HG02588 (cell line): ENCODE results near the gene CCDC30.
"Not testable (repeated sequence)": the region's sequence is repeated elsewhere in the genome, so short reads cannot be mapped to it uniquely, and the experiment has no call there.

Experiments
- ATAC-seq: cut with Tn5 transposase; IDR thresholded peaks from one replicate; pipeline ENCODE4 v1.9.1; 2021; ENCODE audit warnings: mild to moderate bottlenecking, moderate library complexity; ENCODE audit not compliant: unreplicated experiment

Gene CCDC30

DNA sequence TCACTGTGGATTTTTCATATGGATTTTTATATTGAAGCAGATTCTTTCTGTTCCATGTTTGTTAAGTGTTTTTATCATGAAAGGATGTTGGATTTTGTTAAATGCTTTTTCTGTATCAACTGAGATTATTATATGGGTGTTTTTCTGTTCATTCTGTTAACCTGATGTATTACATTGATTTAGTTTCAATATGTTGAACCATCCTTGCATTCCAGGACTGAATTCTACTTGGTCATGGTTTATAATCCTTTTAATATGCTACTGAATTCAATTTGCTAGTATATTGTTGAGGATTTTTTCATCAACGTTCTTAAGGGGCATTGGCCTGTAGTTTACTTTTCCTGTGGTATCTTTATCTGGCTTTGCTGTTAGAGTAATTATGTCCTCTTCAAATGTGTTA, 55.8 kb downstream of the CCDC30 start:
- no peak for ATAC-seq

DNA sequence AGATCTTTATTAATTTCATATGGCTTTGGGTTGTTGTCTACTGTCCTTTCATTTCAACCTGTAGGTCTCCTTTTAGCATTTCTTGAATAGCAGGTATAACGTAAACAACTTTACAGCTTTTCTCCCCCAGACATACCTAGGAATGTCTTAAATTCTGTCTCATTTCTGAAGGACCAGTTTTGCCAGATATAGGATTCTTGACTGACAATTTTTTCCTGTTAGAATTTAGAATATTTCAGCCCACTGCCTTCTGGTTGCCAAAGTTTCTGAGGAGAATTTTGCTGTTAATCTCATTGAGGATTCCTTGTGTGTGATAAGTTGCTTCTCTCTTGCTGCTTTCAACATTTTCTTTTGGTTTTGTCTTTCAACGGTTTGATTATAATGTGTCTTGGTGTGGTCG, 60.1 kb downstream of the CCDC30 start:
- no peak for ATAC-seq

DNA sequence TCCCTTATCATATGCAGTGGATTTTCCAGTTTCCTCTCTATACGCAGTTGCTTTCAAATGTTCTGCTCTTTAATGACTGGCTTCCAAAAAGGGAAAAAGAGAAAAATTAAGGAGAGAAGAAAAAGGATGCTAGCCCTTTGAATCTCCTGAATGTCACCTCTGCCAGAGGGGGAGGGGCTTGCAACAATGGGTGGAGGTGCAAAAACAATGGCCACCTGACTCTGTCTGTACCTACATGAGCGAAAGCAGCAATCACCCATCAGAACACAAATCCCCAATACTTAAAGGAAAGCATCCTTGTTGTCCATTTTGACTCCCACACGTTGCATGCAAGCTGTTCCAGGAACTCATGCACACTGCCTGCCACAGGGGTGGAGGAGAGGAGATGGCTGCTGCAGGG, 61.2 kb downstream of the CCDC30 start:
- no peak for ATAC-seq

DNA sequence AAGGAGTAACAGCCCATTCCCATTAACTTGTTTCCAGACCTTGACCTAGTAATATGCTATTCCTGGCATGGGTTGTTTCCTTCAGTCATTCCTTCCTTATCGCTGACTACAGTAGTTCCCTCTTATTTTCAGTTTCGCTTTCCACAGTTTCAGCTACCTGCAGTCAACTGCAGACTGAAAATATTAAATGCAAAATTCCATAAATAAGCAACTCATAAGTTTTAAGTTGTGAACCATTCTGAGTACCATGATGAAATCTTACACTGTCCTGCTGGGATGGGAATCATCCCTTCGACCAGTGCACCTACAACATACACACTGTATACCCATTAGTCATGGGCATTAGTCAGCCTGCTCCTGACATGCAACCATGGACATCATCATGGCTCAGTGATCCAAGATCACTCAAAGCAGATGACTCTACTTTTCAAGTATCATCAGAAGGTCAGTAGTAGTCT, 66.7 kb downstream of the CCDC30 start:
- no peak for ATAC-seq

DNA sequence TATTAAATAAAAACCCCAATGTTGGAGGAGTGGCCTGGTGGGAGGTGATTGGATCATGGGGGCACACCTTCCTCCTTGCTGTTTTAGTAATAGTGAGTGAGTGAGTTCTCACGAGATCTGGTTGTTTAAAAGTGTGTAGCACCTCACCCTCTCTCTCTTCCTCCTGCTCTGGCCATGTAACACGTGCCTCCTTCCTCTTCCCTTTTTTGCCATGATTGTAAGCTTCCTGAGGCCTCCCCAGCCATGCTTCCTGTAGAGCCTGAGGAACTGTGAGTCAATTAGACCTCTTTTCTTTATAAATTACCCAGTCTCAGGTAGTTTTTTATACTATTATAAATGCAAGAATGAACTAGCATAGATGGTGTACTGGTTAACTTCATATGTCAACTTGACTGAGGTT, 68.0 kb downstream of the CCDC30 start:
- ATAC-seq: no peak

DNA sequence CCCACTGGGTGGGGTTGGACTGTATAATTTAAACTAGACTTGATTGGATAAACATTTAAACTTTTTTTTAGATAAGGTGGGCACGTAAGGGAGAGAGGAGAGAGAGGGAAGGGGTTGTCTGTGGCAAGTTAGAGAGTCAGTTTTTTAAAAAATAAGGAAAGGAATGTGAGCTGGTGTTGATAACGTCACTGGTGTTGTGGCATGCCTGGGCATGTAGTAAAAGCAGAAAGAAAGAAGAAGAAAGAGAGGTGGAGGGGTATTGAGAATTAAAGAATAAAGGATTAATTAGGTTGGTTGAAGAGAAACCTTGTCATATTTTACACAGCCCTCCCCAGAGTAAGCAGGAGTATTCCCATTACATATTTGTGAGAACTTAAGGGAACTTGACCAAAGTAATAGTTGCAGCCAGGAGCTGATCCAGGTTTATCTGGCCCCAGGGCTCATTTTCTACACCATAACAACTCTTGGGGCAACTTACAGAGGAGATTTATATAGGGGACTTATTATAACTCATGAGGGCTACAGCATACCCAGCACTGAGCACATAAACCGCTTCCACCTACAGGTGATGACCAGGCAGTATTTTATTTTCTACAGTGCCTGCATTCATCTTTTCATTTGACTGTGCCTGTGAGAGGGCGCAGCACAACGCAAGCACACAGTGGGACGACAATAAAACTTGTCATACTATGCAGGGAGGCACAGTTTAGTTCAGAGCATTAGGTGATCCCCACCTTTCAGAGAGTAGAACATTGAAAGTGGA, 70.2 kb downstream of the CCDC30 start:
- ATAC-seq: no peak

DNA sequence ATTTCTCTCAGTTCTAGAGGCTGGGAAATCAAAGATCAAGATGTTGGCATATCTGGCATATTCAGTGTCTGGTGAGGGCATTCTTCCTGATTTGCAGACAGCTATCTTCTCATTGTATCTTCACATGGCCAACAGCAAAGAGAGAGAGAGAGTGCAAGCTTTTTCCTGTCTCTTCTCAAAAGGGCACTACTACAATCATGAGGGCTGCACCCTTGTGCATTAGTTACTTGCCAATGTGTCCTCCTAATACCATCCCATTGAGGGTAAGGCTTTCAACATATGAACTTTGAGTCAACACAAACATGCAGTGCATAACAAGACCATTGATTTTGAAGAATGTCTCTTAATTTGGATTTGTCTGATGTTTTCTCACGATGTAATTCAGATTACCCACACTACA, 78.0 kb downstream of the CCDC30 start:
- no peak for ATAC-seq

DNA sequence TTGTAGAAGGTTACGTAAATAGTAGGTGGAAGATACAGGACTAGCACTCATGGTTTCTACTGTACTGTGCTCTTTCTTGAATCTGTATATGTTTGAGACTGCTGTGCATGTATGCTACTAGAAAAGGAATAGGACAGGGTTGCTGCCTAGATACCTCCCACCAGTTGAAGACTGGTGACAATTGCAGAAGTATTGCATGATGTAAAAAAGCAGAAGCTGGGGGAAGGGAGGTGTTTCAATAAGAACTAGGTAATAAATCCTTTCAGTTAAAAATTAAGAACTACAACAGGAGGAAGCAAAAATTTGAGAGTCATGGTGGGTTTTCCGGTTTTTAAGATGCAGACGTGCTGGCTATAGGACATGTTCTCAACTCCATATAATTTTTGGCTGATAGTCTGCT, 88.1 kb downstream of the CCDC30 start:
- ATAC-seq: no peak

DNA sequence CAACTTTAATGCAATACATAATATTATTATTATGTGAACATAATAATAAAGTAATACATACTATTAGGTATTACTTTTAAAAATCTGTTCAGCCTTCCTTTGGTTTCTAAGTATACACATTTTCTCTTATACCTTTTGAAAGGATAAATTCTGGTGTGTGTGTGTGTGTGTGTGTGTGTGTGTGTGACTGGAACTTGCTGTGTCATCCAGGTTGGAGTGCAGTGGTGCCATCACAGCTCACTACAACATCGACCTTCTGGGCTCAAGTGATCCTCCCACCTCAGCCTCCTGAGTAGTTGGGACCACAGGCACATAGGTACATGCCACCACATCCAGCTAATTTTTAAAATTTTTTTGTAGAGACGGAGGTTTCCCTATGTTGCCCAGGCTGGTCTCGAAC, 88.5 kb downstream of the CCDC30 start:
- no peak for ATAC-seq

DNA sequence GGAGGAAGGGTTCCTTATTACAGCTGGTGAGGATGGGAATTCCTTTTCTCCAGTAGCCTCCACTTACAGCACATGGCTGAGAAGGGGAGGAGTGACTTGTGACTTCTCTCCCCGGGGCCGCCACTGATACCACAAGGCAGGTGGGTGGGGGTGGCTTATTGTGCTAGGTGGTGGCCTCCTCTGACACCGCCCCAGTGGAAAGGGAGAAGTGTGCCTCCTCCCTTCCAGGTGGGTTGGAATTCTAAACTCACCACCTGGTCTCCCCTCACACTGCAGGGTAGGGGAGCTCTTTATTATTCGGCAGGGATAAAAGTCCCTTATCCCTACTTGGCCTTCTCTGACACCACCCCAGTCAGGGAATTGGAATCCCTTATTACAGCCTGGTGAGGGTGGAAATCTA, 89.5 kb downstream of the CCDC30 start:
- no peak for ATAC-seq

DNA sequence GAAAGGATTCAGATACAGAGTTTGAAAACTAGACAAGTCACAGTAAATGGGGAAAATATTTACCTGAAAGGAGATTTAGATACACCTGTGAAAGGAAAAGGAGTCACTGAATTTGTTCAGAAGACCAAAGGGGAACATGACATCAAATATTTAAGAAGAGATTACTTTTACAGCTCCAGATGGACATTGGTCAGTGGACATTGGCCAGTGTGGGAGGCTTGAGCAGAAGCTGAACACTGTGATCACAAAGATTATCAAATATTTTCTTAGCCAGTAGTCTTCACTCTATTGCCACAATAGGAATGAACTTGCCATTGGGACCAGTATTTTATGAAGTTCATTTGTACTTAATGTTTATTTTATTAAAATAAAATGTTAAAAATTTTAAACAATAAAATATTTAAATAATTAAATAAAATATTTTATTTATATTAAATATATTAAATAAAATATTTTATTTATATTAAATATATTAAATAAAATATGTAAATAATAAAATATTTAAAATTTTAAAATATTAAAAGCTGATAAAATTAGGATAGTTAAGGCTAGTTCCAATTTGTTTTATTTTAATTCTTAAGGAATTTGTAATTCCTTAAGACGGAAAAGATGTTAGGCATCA, 94.3 kb downstream of the CCDC30 start:
- no peak for ATAC-seq

DNA sequence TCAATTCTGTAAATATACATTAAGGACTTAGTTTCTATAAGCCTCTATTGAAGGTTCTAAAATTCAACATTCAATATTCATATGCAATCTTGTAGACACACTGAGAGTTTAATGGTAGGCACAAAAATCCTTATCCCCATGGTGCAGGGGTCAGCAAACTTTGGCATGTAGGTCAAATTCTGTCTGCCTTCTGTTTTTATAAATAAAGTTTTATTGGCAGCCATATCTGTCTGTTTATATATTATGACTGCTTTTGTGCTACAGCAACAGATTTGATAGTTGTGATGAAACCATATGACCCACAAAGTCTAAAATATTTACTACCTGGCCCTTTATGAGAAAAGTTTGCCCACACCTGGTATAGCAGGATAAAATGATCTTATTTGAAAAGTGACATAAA, 104.0 kb downstream of the CCDC30 start:
- no peak for ATAC-seq

DNA sequence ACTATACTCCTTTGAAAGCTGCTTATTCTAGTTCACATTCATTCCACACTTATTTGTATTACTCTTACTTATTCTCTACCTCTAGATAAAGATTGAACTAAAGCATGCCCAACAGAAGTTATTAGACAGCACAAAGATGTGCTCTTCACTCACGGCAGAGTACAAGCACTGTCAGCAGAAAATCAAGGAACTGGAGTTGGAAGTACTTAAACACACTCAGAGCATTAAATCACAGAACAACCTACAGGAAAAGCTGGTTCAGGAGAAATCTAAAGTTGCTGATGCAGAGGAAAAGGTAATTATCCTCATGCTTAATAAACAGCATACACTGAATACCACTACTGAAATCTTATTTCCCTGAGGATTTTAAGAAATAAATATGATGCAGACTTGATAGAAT, 113.8 kb downstream of the CCDC30 start:
- no peak for ATAC-seq

DNA sequence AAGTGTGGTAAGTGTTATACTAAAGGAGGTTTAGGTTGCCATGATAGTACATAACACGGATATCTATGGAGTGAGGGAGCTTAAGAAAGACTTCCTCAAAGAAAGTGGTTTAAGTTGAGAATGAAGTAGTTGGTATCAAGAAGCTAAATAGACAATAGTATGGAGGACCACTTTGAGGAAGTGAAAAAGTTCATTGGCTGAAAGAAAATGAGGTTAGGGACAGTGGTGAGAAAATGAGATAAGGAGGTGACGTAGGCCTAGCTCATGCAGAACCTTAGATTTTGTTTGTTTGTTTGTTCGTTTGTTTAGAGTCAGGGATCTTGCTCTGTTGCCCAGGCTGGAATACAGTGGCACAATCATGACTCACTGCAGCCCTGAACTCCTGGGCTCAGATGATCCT, 122.9 kb downstream of the CCDC30 start:
- ATAC-seq: no peak

DNA sequence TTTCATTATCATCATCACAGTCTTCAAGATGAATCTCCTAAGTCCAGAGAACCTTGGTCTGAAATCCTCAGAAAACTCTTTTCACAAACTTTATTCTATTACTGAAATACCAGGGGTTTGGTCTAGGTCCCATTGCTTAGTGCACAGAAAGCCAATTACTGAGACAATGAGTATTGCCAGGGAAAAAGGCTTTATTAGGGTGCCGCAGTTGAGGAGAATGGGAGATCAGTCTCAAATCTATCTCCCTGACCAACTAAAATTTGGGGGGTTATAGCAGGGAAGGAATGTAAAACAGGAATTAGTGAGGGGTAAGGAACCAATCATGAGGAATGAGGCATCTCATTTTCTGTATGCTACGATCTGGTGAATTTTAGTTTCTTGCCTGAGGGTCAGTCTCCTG, 124.7 kb downstream of the CCDC30 start:
- ATAC-seq: no peak

DNA sequence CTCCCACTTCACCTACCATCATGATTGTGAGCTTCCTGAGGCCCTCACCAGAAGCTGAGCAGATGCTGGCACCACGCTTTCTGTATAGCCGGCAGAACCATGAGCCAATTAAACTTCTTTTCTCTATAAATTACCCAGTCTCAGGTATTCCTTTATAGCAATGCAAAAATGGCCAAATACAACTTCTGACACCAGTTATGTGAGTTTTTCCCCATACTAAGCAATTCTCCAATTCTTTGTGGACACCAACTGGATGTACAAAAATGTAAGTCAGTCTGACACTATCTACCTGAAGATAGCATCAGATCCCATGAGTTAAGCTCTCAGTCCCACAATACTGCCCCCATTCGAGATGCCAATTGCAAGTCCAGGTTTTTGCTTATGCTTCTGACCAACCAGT, 129.7 kb downstream of the CCDC30 start:
- no peak for ATAC-seq

DNA sequence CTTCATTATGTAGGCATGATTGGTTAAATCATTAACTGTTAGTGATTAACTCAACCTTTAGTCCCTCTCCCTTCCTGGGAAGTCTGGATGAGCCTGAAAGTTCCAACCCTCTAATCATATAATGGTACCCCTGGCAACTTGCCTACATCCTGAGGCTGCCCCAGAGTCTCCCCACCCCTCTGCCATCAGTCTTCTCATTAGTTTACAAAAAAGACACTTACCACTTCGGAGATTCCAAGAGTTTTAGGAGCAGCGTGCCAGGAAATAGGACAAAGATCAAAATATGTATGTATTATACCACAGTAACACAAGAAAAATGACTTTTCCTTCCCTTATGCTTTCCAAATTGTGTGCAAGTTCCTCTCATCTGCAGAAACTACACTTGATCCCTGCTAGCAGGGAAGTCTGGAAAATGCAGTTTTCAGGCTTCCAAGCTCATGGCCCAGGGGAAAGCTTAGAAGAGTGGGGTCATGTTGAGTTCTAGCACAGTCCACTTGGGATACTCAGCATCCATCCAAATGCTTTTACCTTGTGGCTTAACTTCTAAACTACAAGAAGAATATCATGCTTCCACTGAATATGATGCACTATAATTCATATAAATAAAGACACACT, 130.5 kb downstream of the CCDC30 start:
- no peak for ATAC-seq

DNA sequence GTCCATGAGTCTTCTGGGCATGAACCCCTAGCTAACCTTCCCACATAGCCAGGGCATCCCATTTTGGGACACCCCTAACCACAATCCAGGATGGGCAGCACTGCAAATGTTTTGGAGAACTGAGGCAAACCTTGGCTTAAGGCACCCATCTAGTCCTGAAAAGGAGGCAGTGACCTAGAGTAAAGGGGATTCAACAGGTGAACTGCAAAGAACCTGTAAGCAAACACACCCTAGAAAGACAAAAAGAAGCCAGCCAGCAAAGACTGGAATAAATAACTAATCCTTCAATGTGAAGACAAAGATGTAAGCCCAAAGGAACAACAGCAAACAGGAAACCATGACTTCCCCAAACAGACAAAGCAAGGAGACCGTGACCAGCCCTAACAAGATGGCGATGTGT, 138.4 kb downstream of the CCDC30 start:
- ATAC-seq: no peak

DNA sequence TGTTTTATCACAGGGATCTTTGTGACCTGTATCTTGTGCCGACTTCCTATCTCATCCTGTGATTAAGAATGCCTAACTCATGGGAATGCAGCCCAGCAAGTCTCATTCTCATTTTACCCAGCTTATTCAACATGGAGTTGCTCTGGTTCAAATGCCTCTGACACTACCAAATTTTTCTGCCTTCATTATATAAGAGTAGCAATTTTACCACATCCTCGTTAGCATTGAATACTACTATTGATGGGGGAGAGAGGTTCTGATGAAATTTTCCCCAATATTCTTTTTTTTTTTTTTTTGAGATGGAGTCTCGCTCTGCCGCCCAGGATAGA, 150.7 kb downstream of the CCDC30 start:
- no peak for ATAC-seq

DNA sequence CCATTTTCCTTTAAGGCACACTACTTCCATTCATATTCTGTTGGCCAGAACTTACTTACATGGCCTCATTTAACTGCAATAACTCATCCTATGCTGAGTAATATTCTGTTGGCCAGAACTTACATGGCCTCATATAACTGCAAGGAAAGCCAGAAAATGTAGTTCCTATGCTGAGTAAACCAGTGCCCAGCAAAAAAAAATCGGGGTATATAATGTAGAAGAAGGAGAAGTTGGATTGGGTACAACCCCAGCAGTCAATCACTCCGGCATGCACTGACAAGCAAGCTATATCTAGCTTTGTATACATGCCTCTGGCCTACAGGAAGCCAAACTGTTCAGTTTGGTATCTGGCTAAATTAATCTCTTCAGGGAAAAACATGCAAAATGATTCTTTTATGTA, 155.8 kb downstream of the CCDC30 start:
- ATAC-seq: no peak

DNA sequence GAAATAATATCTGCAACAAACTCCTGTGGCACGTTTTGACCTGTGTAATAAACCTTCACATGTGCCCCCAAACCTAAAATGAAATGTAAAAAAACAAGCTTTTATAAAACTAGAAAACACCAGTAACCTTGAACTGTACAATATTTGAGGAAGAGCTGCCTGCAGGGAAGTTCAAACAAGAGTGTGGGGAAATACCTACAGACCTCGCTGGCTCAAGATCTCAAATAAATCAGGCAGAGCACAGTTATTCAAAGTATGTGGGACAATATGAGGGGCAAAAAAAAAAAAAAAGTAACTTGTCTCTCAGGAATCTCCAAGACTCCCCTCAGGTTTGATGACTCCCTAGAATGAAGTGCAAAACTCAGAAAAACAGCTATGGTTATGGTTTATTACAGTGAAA, 157.2 kb downstream of the CCDC30 start:
- ATAC-seq: no peak

DNA sequence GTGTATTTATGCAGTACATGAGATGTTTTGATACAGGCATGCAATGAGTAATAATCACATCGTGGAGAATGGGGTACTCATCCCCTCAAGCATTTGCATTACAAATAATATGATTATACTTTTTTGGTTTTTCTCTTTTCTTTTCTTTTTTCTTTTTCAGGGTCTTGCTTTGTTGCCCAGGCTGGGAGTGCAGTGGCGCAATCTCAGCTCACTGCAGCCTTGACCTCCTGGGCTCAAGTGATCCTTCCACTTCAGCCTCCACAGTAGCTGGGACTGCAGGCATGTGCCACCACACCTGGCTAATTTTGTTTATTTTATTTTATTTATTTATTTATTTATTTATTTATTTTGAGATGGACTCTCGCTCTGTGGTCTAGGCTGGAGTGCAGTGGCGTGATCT, 158.1 kb downstream of the CCDC30 start:
- not testable (repeated sequence) for ATAC-seq
